SIG-M5 treated with dmso at 0.1 percent for 504 hours (cell line): ENCODE results near the gene TMEM45B.
"Not testable (repeated sequence)": the region's sequence is repeated elsewhere in the genome, so short reads cannot be mapped to it uniquely, and the experiment has no call there.

ENCODE experiments used
- DNase-seq: peaks from one replicate; lab custom pipeline; 2025; ENCODE audit not compliant: unreplicated experiment; lab: John Stamatoyannopoulos, UW

TMEM45B gene

DNA sequence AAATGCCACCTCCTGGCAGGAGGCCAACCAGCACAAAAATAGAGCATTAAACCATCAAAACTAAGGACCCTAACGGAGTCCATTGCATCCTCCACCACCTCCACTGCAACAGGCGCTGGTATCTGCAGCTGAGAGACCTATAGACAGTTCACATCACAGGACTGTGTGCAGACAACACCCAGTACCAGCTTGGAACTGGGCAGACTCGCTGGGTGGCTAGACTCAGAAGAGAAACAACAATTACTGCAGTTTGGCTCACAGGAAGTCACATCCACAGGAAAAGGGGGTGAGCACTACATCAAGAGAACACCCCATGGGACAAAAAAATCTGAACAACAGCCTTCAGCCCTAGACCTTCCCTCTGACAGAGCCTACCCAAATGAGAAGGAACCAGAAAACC is 11.6 kb upstream of the TMEM45B start:
- DNase-seq, result no peak

DNA sequence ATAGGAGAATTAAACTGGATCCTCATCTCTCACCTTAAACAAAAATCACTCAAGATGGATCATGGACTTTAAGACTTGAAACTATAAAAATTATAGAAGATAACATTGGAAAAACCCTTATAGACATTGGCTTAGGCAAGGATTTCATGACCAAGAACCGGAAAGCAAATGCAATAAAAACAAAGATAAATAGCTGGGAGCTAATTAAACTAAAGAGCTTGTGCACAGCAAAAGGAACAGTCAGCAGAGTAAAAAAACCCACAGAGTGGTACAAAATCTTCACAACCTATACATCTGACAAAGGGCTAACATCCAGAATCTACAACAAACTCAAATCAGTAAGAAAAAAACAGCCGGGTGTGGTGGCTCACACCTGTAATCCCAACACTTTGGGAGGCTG is 7.4 kb upstream of the TMEM45B start:
- DNase-seq, result not testable (repeated sequence)

DNA sequence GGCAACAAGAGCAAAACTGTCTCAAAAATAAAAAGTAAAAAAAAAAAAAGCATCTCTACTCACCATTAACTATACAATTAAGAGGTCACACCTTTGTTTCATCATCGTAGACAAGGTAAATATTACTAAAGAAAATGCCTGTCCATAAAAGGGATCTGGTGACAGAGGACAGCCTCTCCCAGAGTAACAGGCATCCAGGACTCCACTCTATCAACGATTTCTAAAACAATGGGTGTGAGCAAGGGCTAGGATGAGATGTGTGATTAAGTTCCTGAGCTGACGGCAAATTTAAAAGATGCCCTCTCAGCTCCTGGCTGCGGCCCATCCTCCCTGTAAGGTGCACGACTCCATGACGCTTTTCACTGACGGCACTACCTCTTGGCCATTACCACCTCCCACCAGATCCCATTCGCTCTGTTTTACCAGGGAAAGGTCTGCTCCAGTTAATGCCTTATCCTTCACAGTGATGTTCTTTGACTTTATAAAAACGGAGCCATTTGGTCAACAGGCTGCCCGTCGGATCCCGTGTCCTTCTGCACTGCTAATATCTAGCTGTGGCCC is 2.3 kb upstream of the TMEM45B start:
- no peak for DNase-seq

DNA sequence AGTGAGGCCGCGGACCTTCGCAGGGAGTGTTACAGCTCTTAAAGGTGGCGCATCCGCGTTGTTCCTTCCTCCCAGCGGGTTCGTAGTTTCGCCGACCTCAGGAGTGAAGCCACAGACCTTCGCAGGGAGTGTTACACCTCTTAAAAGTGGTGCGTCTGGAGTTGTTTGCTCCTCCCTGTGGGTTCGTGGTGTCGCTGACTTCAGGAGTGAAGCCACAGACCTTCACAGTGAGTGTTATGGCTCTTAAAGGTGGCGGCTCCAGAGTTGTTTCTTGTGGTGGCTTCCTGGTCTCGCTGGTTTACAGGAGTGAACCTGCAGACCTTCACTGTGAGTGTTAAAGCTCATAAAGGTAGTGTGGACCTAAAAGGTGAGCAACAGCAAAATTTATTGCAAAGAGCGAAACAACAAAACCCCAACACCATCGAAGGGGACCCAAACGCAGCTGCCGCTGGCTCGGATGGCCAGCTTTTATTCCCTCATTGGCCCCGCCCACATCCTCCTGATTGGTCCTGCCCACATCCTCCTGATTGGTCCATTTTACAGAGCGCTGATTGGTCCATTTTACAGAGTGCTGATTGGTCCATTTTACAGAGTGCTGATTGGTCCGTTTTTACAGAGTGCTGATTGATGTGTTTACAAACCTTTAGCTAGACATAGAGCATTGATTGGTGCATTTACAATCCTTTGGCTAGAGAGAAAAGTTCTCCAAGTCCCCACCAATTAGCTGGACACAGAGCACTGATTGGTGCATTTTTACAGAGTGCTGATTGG is 1.2 kb upstream of the TMEM45B start:
- no peak for DNase-seq

DNA sequence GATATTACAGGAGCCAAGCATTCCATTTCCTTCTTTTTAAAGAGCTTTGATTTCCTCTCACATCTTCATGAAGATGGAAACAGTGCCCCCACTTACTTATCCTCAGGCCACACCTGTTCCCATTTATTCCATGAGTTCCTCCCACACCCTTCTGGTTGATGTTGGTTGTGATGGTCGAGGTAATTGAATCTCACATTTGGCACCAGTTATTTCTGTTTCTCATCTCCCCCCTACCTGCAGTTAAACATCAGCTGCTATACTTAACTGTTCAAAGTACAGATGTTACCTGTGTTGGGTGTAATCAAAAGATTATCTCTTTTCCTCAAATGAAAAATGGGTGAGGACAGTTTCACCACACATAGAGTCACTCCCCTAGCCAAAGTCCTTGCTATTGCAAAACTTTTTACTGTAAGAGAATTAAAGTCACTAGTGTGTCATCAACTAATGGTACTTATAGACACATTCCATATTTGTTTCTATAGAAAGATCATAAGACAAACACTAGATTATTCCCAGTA is 1.9 kb downstream of the TMEM45B start:
- no peak for DNase-seq

DNA sequence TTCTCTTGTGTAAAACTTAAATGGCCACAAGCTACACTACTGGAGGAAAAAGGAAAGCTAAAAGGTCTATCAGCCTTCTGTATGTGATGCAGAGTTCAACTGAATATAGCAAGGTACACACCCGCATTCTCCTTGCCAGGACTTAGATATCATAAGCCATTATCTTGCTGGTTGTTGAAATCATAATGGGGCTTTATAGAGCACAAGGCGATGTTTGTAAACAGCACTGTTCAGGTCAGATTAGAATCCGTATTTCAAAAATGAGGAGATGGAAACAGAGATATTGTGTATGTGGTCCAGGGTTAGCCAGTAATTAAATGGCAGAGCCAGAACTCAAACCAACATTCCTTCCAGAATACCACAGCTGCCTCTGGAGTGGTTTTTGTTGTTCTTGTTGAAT is 2.6 kb downstream of the TMEM45B start:
- not testable (repeated sequence) for DNase-seq

DNA sequence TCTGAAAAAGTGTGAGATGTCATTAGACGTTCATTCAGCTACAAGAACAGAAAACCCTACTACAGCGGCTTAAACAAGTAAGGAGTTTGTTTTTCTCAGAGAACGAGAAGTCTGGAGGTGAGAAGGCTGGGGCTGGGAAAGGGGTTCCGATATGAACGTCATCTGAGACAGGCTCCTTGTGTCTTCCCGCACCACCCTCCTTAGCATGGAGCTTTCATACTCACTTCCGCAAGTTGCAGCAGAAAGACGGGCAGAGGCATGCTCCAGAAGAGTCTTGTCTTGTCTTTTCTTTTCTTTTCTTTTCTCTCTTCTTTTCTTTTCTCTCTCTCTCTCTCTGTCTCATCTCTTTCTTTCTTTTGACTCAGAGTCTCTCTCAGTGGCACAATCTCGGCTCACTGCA is 3.6 kb downstream of the TMEM45B start:
- no peak for DNase-seq

DNA sequence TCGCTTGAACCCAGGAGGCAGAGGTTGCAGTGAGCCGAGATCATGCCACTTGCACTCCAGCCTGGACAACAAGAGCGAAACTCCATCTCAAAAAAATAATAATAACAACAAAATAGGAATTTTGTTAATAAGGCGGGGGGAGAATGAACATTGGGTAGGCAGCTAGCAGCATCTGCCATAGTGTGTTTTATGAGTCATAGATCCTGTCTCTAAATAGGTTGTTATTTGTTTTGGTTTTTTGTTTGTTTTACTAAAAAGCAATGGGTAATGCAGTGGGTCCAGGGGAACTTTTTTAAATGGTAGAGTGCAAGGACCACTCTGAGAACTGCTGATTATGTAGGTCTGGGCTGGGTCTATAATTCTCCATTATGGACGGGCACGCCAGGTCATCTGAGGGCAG is 4.6 kb downstream of the TMEM45B start:
- not testable (repeated sequence) for DNase-seq

DNA sequence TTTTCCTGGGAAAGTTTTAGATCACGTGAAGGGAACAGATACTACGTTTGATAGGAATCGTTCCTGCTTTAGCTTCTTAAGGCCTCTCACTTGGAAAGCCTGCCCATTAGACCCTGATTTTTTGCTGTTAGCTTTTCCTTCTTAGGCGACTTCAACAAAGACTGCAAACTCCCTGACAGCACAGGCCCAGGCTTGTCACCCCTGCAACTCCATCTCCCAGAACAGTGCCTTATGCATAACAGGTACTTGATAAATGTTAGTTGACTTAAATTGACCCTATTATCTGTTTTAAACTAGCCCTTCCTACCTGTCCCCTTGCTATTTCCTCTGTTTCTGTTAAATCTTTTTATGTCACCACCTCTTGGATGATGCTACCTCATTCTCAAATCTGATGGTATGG is 7.6 kb downstream of the TMEM45B start:
- DNase-seq, result not testable (repeated sequence)

DNA sequence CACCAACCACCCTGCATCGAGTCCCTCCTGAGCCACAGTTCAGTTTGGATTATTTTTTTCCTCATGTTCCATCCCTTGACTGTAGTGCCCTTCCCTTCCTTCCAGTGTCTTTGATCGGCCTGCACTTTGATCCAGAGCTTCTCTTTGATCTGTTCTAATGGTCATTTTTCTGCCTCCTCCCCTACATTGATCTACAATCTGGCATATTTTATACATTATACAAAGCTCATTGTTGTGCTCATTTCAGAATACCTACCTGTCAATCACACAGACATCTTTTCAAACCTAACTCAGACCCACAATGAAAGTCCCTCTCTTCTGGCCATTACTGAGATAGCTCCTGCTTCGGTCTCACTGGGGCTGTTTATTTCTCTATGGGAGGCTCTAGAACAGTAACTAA is 8.2 kb downstream of the TMEM45B start:
- DNase-seq, result not testable (repeated sequence)

DNA sequence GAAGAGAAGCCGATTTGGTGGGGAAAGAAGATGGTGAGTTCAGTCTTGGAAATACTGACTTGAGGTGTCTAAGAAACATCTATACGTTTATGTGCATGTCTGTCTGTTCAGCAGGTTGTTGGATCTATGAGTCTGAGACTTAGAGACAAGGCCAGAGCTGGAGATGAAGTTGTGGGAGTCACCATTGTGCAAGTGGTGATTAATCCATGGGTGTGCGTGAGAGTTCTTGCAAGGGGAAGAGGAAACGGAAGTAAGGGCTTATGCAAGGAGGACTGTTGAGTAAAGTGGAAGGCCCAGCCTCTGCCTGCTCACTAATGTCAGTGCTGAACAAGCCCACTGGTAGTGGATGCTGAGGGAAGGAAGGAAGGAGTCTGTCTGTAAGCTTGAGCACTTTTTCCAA is 9.7 kb downstream of the TMEM45B start:
- DNase-seq, result peak; percentile 97

DNA sequence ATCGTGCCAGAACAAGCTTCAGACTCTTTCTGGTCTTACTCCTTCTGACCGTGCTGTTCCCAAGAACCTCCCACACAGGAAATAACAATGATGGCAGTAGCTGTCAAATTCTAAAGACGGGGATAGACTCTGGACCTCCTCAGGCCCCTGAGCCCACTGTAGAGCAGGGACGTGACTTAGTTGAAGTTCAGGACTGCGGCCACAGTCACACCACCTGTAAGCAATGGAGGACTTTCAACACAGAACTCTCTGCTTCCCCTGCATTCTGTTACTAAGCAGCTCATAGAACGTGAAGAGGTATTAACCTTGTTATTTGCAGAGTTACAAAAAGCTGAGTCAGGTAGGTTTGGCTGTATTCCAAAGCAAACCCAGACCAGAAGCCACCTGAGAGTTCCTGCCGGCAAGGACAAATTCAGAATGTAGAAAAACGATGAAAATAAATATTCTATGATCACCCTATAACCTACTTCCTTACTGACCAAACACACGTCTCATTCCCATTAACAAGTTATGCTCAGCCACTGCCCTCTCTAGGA is 12.7 kb downstream of the TMEM45B start:
- peak; percentile 12 for DNase-seq

DNA sequence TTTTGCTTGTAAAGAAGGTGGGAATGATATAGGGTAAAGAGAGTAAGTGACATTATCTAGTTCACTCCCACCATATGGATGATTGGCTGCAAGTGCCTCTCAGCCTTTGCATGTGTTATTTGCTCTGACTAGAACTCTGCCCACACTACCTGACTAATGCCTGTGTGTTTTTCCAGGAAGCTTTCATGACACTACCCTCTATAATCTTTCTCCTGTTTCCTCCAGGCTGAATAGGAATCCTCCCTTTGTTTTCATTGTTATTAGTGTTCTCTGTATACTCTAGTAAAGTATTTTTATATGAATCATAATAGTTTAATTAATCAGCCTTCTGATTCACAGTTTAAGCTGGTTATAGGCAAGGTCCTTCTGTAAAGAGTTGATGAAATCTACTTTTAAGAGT is 13.8 kb downstream of the TMEM45B start:
- not testable (repeated sequence) for DNase-seq

DNA sequence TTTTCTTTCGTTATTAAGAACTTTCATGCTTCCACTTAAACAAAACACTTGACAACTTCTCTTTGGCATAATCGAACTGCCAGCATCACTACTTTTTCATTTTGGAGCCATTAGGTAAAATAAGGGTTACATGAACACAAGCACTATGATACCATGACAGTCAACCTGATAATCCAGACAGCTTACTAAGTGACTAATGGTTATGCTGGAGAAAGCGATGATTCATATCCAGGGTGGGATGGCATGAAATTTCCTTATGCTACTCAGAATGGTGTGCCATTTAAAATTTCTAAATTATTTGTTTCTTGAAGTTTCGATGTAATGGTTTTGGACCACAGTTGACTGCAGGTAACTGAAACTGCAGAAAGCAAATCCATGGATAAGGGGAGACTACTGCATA is 15.6 kb downstream of the TMEM45B start:
- not testable (repeated sequence) for DNase-seq

DNA sequence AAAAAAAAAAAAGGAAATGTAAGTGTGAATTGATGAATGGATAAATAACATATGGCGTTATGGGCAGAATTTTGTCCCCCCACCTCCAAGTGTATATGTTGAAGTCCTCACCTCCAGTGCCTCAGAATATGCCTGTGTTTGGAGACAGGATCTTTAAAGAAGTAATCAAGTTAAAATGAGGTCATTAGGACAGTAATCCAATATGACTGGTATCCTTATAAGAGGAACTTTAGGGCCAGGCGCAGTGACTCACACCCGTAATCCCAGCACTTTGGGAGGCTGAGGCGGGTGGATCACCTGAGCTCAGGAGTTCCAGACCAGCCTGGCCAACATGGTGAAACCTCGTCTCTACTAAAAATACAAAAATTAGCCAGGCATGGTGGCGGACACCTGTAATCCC is 17.6 kb downstream of the TMEM45B start:
- DNase-seq, result not testable (repeated sequence)

DNA sequence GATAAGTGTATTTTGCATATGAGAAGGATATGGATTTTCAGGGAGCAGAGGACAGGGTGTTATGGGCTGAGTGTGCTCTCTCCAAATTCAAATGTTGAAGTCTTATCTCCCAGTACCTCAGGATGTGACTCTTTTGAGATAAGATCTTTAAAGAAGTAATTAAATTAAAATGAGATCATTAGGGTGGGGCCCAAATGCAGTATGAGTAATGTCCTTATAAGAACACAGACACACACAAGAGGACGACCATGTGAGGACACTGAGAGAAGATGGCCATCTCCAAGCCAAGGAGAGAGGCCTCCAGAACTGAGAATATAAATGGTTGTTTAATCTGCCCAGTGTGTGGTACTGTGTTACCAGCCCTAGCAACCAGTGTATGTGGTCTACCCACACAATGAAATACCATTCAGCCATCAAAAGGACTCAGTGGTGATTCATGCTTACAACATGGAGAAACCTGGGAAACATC is 20.8 kb downstream of the TMEM45B start:
- not testable (repeated sequence) for DNase-seq

DNA sequence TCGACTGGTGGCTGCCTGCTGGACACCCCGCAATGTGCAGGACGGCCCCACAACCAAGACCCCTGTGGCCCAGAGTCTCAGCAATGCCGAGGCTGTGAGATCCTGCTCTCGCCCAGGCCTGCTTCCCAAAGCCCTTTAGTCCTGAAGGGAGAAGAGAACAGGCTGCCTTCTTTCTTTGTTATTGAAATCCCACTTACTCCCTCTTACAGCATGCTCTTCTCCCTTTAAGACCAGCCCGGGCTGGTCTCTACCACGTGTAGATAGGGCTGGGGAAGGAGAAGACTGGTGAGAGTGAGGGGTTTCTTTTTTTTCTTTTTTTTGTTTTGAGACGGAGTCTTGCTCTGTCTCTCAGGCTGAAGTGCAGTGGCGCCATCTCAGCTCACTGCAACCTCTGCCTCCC is 21.3 kb downstream of the TMEM45B start:
- no peak for DNase-seq

DNA sequence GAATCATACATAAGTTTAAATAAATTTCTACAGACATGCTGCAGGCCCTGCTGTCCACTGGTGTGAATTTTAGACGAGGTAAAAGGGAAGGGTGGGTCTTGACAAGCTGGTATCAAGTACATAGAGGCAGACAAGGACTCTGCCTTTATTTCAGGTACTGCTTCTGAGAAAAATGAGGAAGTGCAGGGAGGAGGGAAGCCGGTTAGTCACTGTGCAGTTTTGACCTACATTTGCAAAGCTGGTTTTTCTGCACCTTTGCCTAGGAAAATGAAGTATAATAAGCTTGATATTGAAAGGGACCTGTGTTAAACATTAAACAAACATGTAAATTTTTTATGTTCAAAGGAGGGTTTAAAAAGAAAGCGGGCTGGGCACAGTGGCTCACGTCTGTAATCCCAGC is 24.6 kb downstream of the TMEM45B start:
- DNase-seq, result peak; percentile 58

DNA sequence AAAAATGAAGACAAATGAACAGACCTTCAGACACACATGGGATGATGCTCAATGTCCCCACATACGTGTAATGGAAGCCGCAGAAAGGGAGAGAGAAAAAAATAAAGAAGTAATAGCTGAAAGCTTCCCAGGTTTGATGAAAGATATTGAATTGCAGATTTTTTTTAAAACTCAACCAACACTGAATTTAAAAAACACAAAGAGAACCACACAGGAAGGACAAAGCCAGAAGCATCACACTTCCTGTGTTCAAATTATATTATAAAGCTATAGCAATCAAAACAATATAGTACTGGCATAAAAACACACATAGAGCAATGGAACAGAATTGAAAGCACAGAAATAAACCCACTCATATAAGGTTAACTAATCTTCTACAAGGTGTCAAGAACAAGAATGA is 26.5 kb downstream of the TMEM45B start:
- no peak for DNase-seq

DNA sequence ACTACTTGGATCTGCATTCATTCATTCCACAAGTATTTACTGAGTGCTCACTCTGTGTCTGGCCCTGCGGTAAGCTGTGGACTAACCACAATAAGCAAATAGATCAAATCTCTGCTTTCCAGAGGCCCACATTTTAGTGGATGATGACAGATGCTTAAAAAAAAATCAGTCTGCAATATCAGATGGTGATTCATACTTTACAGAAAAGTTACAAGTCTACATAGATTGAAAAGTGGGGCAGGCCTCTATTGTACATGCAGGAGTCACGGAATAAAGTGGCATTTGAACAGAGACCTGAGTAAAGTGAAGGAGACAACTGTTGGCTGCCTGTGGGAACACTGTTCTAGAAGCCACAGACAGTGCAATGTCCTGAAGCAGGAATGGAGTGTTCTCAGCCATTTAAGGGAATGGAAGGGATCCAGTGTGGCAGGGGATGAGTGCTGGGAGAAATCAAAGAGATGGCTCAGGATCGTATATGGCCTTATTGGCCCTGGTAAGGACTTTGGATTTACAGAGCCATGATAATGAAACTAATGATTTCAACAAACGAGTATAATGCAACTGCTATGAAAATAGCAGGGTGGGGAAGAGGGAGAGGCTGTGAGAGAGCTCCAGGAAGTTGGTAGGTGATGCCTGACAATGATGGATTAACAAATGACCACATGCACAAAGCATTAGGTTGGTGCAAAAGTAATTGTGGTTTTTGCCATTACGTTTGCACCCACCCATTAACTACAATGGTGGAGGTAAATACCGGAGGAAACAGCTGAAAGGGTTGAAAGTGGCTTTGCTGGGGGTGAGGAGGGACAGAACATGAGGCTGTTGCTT is 31.1 kb downstream of the TMEM45B start:
- DNase-seq, result peak; percentile 34

DNA sequence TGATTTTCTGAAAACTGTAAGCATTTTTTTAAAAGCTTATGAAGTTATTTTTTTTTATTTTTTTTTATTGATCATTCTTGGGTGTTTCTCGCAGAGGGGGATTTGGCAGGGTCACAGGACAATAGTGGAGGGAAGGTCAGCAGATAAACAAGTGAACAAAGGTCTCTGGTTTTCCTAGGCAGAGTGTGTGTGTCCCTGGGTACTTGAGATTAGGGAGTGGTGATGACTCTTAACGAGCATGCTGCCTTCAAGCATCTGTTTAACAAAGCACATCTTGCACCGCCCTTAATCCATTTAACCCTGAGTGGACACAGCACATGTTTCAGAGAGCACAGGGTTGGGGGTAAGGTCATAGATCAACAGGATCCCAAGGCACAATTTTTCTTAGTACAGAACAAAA is 31.7 kb downstream of the TMEM45B start:
- not testable (repeated sequence) for DNase-seq
